GM10847 (cell line): ENCODE data around the gene GLP1R.

Experiments used
- POLR2A ChIP-seq: IDR thresholded peaks from 2 replicates; pipeline ENCODE4 v1.6.1; 2011; ENCODE audit not compliant: insufficient read length; ENCODE audit errors: extremely low read depth

GLP1R gene

DNA sequence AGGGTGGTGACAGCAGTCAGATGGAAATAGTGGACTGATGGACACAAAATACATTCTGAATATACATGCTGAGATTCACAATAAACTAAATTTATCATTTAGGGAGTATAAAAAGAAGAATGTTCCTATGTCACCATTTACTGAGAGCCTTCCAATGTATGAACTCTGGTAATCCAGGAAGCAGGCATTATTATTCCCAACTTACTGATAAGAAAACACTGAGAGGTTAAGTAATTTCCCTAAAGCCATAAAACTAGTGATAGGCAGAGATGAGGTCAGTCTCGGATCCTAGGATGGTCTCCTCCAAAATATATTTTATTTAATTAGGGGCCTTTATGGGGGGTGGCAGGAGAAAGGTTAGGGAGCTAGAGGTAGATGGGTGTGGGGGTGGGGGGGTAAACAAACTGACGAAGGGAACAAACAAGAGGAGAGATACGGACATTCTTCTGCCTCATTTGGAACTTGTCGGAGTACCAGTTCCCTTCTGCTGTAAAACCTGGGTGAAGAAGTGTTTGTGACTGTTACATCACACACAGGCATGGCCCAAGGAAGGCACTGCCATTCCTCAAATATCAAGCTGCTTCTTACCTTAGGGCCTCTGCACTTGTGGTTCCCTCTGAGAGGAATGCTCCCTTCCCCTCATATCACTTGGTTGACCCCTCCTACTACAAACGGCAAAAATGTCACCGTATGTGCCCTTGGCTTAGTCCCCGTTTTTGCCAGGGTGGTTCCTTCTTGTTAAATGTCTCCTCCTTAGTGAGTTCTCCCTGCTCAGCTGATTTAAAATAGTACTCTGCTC lies 59.7 kb downstream of the GLP1R start:
- TF ChIP-seq POLR2A = no peak

DNA sequence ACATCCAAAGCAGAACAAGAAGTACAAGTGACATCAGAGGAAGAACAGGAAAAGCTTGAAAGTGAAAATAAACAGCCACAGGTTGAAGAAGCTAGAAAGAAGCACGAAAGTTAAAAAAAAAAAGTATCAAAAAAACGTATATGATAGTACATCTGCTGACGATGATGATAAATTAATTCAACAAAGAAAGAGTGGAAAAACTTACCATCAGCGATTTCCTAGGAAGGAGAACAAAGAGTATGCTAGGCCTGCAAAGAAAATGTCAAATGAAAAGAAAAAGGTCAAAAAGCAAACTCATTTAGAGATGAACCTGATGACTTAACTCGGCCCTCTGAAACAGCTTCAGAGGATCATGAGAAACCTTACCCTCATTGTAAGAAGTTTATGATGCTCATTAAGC lies 62.7 kb downstream of the GLP1R start:
- no peak for TF ChIP-seq POLR2A

DNA sequence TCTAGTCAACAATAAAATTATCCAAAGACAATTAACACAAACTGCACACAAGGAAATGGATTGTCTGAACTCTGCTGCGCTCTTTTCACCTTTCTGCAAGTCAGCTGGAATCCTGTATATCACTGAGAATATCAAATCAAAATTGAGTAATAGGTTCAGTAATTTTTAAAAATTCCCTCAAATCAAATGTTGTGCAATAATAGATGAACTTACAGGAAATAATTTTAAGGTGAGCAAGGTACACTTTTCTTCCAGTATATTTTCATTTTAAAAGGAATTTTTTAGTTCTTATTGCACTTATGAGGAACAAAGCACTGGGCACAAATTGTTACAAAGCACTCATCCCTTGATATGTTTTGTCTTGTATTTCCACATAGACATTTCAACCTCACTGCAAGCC lies 65.2 kb downstream of the GLP1R start:
- TF ChIP-seq POLR2A = no peak

DNA sequence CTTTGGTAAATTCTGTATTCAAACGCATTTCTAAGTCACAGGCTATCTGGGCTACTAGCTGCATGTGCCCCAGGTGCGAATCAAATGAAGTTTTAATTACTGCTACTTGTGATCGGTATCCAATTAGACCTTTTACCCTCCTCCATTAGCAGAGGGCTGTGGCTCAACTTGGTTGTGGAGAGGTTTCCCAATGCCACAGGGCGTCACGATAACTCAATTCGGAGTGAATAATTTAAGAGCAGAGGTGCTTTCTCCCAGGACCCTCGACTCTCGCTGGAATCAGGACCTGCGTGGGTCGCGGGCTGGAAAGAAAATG lies 65.8 kb downstream of the GLP1R start:
- no peak for TF ChIP-seq POLR2A

DNA sequence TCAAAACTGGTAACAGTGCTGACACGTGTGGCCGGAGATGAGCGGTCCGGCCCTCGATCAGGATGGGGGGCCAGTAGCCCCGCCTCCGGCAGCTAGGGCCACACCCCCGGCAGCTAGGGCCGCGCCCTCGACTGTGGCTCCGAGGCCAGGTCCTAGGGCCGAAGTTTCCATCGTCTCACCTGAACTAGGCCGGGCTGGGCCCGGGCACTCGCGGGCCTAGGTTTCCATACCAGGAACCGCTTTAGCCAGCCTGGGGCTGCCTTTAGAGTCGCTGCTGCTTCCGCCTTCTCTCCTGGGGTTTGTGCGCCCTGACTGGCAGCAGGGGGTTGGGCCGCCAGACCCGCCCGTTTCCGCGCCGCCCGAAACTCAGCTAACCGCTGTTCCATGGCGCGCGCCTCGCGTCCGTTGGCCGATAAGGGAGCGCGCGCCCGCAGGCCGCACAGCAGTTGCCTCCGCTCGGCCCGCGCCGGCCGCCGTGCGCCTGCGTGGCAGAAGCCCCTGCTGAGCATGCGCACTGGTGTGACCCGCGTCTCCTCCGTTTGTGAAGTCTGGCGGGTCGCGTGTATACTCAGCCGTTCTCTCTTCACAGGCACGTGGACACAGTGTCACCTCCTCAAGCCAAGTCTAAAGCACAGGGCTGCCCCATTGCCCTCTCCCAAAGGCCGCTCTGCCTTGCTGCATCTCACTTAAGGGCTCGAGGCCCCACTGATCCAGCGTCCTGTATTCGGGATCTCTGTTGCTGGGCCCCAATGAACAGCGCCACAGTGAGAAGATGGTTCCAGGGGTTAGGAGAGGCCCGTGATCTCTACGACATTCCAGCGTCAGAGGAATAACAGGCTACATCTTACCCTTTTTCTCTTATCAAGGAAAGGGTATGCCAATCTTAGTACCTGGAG lies 66.4 kb downstream of the GLP1R start, which contains the start of gene SAYSD1:
TSS of gene SAYSD1 (minus strand) at position 483 of the 896 bp plus-strand sequence. CDS start at position 386, 97 bp downstream.
- TF ChIP-seq POLR2A = peak; percentile 28

DNA sequence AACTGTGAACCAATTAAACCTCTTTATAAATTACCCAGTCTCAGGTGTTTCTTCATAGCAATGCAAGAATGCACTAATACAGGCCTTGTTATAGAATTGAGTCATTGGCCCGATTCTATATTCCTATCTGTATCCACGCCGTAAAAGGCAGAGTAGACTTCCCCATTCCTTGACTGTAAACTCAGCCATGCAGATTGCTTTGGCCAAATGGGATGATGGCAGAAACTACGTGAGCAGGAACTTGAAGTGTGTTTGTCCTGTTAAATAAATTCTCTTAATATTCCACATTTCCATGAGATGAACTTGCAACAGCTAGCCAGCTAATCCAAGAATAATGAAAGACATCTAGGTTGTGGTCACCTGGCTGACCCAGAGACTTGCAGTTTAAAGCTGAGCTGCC lies 70.3 kb downstream of the GLP1R start:
- TF ChIP-seq POLR2A = no peak

DNA sequence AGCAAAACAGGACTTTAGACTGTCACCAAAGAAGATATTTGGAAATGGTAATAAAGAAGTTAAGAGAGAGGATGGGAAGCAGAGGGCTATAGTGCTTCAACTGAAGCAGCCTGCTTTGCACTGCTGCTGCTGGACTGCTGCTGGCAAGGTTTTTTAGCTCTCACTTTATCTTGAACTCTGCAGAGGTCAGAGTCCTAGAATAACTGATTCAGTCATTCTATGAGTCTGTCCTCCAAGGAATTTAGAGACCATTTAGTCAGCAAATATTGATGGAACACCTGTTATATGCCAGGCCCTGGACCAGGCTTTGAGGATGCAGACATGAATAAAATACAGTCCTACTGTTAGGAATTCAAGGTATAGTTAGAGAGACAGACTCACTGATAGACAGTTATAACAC lies 75.5 kb downstream of the GLP1R start:
- no peak for TF ChIP-seq POLR2A

DNA sequence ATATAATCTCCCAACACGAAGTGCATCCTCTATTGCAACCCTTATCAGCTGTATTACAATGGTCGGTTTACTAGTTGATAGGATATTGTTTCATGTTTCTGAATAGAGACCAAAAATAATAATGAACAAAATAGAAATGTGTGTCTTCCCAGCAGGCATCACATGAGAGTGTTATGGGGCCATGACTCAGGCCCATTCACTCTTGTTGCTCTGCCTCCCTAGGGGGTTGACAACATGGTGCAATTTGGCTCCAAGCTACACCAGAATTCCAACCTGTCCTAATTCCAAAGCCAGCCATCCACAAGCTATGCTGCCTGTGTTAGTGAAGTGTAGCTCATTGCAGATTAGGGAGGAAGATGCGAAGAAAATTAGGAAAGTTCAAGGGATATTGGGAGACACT lies 79.5 kb downstream of the GLP1R start:
- TF ChIP-seq POLR2A = no peak

DNA sequence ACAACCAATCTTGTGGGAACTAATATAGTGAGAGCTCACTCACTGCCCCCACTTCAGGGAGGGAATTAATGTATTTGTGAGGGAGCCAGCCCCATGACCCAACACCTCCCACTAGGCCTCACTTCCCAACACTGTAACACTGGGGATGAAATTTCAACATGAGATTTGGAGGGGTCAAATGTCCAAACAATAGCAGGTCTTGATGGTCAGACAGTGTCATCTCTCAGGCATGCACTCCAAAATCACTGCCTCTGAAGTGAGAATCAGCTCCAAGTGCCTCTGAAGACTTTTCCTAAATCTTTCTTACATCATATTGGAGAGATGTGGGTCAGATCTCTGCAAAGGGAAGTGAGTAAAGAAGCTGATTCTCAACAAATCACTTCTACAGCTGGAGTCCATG lies 80.3 kb downstream of the GLP1R start:
- TF ChIP-seq POLR2A = no peak

DNA sequence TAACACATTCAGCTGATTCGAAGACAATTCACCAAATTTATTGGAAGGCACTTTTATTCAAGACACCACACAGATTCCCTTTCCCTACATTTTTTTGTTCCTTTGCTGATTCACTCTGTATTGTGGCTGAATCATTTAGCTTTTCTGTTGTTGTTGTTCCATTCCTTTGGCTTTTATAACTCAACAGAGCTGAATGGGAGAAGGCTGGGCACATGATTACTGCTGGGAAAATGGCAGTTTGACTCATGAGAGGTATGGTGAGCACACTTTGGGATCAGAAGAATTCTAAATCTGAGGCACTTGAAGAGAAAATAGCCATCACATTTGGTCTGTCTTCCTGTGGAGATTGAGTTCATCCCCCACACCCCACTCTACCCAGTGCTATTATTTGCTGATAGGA lies 82.1 kb downstream of the GLP1R start:
- no peak for TF ChIP-seq POLR2A

DNA sequence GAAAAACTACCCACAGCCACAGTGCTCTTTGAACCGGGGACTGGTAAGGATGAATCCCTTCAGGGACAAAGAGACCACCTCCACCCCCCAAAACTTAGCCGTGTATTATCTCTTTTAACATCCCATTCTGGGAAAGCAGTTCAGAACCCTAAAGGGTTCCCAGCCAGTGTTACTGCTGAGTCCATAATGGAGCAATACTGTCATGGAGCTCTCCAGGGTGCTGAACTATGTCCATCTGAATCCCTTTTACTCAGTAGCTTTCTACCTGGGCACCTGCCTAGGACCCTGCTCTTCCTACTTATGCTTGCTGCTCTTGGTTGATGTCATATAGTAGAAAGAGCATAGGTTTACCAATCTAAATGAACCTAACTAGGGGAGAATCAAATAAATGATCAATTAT lies 88.7 kb downstream of the GLP1R start:
- no peak for TF ChIP-seq POLR2A
